Measurements from ENCODE around the gene EMILIN1.

Gene EMILIN1

DNA sequence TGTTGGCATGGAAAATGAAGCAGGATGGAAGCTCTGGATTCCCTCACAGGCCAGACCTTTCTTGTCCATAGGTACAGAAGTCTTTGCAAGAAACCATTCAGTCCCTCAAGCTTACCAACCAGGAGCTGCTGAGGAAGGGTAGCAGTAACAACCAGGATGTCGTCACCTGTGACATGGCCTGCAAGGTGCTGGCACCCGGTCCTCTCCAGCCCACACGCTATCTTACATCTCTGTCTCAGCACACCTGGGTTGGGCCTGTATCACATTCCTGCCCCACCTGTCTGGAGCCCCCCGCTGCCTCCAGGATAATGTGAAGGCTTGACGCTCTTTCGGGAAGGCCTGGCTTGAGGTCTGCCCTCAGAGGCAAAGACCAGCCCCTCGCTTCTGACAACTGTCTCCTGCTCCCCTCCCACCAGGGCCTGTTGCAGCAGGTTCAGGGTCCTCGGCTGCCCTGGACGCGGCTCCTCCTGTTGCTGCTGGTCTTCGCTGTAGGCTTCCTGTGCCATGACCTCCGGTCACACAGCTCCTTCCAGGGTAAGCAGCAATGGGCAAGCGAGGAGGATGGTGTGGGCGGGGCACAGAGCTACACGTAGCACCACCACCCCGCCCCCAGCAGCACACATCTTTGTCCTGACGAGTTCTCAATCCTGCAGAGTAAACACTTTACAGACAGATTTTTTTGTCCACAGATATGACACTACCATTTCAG lies 39.6 kb upstream of the EMILIN1 start:
- Mint-ChIP-seq H3K27me3 (ENCODE audit: low read depth, poor library complexity) (no peaks in the 10 kb centered on the region), H3K4me1 (peaks cover 25% of the 10 kb centered on the region), H3K36me3 (ENCODE audit: low read depth) (peaks cover 37% of the 10 kb centered on the region), H3K4me3 (no peak overlapping the region), H3K27ac (no peak overlapping the region), H3K9me3 (no peaks in the 10 kb centered on the region)
- TF ChIP-seq, protein P1, sequence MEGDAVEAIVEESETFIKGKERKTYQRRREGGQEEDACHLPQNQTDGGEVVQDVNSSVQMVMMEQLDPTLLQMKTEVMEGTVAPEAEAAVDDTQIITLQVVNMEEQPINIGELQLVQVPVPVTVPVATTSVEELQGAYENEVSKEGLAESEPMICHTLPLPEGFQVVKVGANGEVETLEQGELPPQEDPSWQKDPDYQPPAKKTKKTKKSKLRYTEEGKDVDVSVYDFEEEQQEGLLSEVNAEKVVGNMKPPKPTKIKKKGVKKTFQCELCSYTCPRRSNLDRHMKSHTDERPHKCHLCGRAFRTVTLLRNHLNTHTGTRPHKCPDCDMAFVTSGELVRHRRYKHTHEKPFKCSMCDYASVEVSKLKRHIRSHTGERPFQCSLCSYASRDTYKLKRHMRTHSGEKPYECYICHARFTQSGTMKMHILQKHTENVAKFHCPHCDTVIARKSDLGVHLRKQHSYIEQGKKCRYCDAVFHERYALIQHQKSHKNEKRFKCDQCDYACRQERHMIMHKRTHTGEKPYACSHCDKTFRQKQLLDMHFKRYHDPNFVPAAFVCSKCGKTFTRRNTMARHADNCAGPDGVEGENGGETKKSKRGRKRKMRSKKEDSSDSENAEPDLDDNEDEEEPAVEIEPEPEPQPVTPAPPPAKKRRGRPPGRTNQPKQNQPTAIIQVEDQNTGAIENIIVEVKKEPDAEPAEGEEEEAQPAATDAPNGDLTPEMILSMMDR (IDR thresholded peaks at IDR 0.05): no peak
- DNase-seq: no peak

DNA sequence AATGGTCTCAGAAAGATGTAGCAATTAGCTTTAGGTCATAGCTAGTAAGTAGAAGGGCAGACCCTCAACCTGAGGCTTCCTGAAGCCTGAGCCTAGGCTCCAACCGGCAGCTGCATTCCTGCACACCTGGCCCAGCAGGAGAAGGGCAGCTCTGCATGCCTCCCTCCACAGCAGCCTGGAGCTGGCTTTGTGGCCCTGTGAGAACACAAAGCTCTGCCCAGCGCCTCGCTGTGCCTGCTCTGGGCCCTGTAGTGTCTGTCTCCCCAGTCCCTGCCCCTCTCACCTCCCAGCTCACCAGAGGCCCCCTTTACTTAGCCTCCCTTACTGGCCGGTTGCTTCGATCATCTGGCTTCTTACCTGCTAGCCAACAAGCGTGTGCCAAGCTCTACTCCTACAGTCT lies 39.0 kb upstream of the EMILIN1 start:
- DNase-seq: no peak
- H3K4me3 Mint-ChIP-seq: no peak overlapping the region
- TF ChIP-seq, protein P1 (IDR thresholded peaks at IDR 0.05): no peak
- no peaks in the 10 kb centered on the region for H3K27me3 Mint-ChIP-seq (ENCODE audit: low read depth, poor library complexity)
- H3K4me1 Mint-ChIP-seq: peaks cover 18% of the 10 kb centered on the region
- H3K9me3 Mint-ChIP-seq: no peaks in the 10 kb centered on the region
- peaks cover 33% of the 10 kb centered on the region for H3K36me3 Mint-ChIP-seq (ENCODE audit: low read depth)
- no peak overlapping the region for H3K27ac Mint-ChIP-seq

DNA sequence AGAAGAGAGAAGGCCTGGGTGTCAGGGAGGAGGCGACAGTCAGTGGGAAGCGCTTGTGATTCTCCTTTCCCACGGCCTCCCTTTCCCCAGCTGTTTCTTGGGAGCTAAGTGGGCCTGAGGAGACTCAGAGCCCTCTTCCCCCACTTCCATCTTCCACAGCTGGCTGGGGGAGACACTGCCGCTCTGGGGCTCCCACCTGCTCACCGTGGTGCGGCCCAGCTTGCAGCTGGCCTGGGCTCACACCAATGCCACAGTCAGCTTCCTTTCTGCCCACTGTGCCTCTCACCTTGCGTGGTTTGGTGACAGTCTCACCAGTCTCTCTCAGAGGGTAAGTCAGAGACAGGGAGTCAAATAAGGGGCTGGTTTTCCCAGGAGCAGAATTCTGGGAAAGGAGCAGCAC lies 38.5 kb upstream of the EMILIN1 start:
- peaks cover 33% of the 10 kb centered on the region for H3K36me3 Mint-ChIP-seq (ENCODE audit: low read depth)
- H3K9me3 Mint-ChIP-seq: no peaks in the 10 kb centered on the region
- no peaks in the 10 kb centered on the region for H3K27me3 Mint-ChIP-seq (ENCODE audit: low read depth, poor library complexity)
- DNase-seq: no peak
- TF ChIP-seq, protein P1 (IDR thresholded peaks at IDR 0.05): no peak
- H3K27ac Mint-ChIP-seq: no peak overlapping the region
- H3K4me1 Mint-ChIP-seq: peaks cover 17% of the 10 kb centered on the region
- H3K4me3 Mint-ChIP-seq: no peak overlapping the region

DNA sequence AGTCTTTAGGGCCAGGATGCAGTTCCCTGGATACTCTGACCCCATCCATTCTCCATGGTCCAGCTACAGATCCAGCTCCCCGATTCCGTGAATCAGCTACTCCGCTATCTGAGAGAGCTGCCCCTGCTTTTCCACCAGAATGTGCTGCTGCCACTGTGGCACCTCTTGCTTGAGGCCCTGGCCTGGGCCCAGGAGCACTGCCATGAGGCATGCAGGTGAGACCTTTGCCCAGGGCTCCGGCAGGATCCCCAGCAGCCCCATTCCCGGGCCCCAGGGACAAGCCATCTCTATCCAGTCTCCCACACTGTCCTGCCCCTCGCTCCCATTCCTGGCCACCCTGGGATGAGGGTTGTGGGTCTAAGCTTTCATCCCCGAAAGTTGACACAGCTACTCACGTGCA lies 38.1 kb upstream of the EMILIN1 start:
- no peak for DNase-seq
- H3K27ac Mint-ChIP-seq: no peak overlapping the region
- no peaks in the 10 kb centered on the region for H3K27me3 Mint-ChIP-seq (ENCODE audit: low read depth, poor library complexity)
- TF ChIP-seq, protein P1 (IDR thresholded peaks at IDR 0.05): no peak
- H3K9me3 Mint-ChIP-seq: no peaks in the 10 kb centered on the region
- no peak overlapping the region for H3K4me3 Mint-ChIP-seq
- H3K36me3 Mint-ChIP-seq (ENCODE audit: low read depth): peaks cover 33% of the 10 kb centered on the region
- peaks cover 14% of the 10 kb centered on the region for H3K4me1 Mint-ChIP-seq

GRCh38 chr2:27041752-27042151 lies 36.7 kb upstream of the EMILIN1 start:
- Mint-ChIP-seq H3K4me1 (peaks cover 14% of the 10 kb centered on the region), H3K36me3 (ENCODE audit: low read depth) (peaks cover 22% of the 10 kb centered on the region), H3K27ac (no peak overlapping the region), H3K27me3 (ENCODE audit: low read depth, poor library complexity) (no peaks in the 10 kb centered on the region), H3K4me3 (no peak overlapping the region), H3K9me3 (no peaks in the 10 kb centered on the region)
- TF ChIP-seq, protein P1 (IDR thresholded peaks at IDR 0.05): no peak
- no peak for DNase-seq

GRCh38 chr2:27042159-27042661 lies 36.2 kb upstream of the EMILIN1 start:
- Mint-ChIP-seq H3K9me3 (no peaks in the 10 kb centered on the region), H3K27ac (peak overlapping the region; percentile 36), H3K27me3 (ENCODE audit: low read depth, poor library complexity) (no peaks in the 10 kb centered on the region), H3K4me3 (no peak overlapping the region), H3K4me1 (peaks cover 14% of the 10 kb centered on the region), H3K36me3 (ENCODE audit: low read depth) (peaks cover 18% of the 10 kb centered on the region)
- DNase-seq: no peak
- TF ChIP-seq, protein P1 (IDR thresholded peaks at IDR 0.05): no peak

Measured in nephron progenitor cell (in vitro differentiated cells).